ENCODE results near the gene RNF13.

DNA sequence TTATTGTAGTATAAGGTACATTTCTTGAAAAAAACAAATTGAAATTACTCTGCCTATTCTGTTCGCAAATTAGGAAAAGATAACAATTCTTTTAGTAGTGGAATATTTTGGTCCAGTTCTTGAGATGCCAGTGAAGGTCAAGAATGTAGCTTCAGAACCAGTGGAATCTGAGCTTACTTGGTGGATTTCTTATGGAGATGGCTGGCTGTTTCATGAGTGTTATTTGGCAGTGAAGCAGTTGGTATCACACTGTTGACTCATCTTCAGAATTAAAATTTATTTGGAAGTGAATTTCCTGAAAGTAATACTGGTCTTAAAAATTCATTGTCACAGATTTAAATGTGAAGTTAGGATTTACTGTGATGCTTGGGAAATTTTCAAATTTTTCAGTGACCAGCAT, 19.1 kb downstream of the RNF13 start:
- TF ChIP-seq, protein P1, sequence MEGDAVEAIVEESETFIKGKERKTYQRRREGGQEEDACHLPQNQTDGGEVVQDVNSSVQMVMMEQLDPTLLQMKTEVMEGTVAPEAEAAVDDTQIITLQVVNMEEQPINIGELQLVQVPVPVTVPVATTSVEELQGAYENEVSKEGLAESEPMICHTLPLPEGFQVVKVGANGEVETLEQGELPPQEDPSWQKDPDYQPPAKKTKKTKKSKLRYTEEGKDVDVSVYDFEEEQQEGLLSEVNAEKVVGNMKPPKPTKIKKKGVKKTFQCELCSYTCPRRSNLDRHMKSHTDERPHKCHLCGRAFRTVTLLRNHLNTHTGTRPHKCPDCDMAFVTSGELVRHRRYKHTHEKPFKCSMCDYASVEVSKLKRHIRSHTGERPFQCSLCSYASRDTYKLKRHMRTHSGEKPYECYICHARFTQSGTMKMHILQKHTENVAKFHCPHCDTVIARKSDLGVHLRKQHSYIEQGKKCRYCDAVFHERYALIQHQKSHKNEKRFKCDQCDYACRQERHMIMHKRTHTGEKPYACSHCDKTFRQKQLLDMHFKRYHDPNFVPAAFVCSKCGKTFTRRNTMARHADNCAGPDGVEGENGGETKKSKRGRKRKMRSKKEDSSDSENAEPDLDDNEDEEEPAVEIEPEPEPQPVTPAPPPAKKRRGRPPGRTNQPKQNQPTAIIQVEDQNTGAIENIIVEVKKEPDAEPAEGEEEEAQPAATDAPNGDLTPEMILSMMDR (IDR thresholded peaks at IDR 0.05): no peak
- no peak for TF ChIP-seq POLR2A (IDR thresholded peaks at IDR 0.05)
